Thyroid gland (tissue), 4 donors: Measurements from ENCODE around the gene GOLT1B. TPM values are rescaled to one million over a fixed set of nuclear protein-coding genes. Genes with fewer than 3 reads are reported as not detected.

Source experiments
- DNase-seq, 2 donors: peaks; one replicate each; pipeline ENCODE4 v3.0.0-alpha.2; 2019
- H3K27ac ChIP-seq, 3 donors: fragments of 200-600 bp; sonication (generic); 1 replicate in 2 of 3; 2 replicates in 1 of 3; pipeline ENCODE4 v1.5.1; 2016 to 2019; ENCODE audit warnings: mild to moderate bottlenecking in 1 of 3, moderate library complexity in 1 of 3
- H3K27me3 ChIP-seq: fragments of 200-600 bp; sonication (generic); one replicate; pipeline ENCODE4 v1.5.1; 2019
- H3K36me3 ChIP-seq, 2 donors: fragments of 200-600 bp; sonication (generic); one replicate each; pipeline ENCODE4 v1.5.1; 2016 to 2019
- H3K4me1 ChIP-seq, 2 donors: fragments of 200-600 bp; sonication (generic); one replicate each; pipeline ENCODE4 v1.5.1; 2017 to 2019
- H3K4me3 ChIP-seq, 3 donors: fragments of 200-600 bp; sonication (generic); replicated peaks in 1 of 3; 1 replicate in 2 of 3; 2 replicates in 1 of 3; pipeline ENCODE4 v1.5.1; 2016; ENCODE audit warnings: mild to moderate bottlenecking in 1 of 3
- H3K9me3 ChIP-seq: fragments of 200-600 bp; sonication (generic); one replicate; pipeline ENCODE4 v1.5.1; 2017
- CTCF ChIP-seq, 6 experiments: fragments of 200-600 bp in 3 of 6; fragments of 450-650 bp in 3 of 6; sonication (generic) in 3 of 6; IDR thresholded peaks; one replicate each; pipeline ENCODE4 v1.5.1; 2016 to 2019; ENCODE audit warnings: antibody characterized with exemption in 6 of 6, mild to moderate bottlenecking in 2 of 6, inconsistent platforms in 1 of 6, moderate library complexity in 1 of 6
- POLR2A ChIP-seq, 2 donors: fragments of 450-650 bp; IDR thresholded peaks; one replicate each; pipeline ENCODE4 v1.6.1; 2017; ENCODE audit warnings: antibody characterized with exemption in 2 of 2, mild to moderate bottlenecking in 2 of 2, moderate library complexity in 1 of 2
- WGBS, 2 donors: methylation state at CpG; one replicate each; pipeline ENCODE4 v1.1.5; 2017; 5-methylcytosine and 5-hydroxymethylcytosine counted together
- intact Hi-C: fragments of 100-400 bp; cut with DNase I; formaldehyde crosslinking; loops from one replicate; pipeline ENCODE4 v1.15.1; 2023
- total RNA-seq, 4 donors: library from RNA; depleted of rRNA; stranded (reverse); fragments of >200 nt; gene quantifications; one replicate each; pipeline ENCODE4 v1.2.3, GENCODE V29; 2016

GOLT1B gene
- total RNA-seq, 4 donors from 2014 or later = 22.5 to 108 (median 40.1) TPM

- H3K4me1 ChIP-seq = no peaks in the 10 kb centered on the region
- intact Hi-C loops = no loop called here
- H3K36me3 ChIP-seq = no peaks in the 10 kb centered on the region
- TF ChIP-seq POLR2A (IDR thresholded peaks at IDR 0.05) = no peak
- no peak for TF ChIP-seq CTCF (IDR thresholded peaks at IDR 0.05)
- WGBS, 2 donors = 78 to 85% methylated on average over 7 of the region's 7 CpGs
- H3K9me3 ChIP-seq = no peaks in the 10 kb centered on the region
- no peak overlapping the region for H3K27ac ChIP-seq
- no peaks in the 10 kb centered on the region for H3K27me3 ChIP-seq
- no peak overlapping the region for H3K4me3 ChIP-seq
- no peak for DNase-seq
Observed at GRCh38 chr12:21559855-21560569, 58.4 kb downstream of the GOLT1B start.

GRCh38 chr12:21561158-21561557 lies 59.6 kb downstream of the GOLT1B start:
- Histone ChIP-seq H3K27me3 (no peaks in the 10 kb centered on the region), H3K36me3 (no peaks in the 10 kb centered on the region), H3K4me3 (no peak overlapping the region), H3K9me3 (no peaks in the 10 kb centered on the region), H3K27ac (no peak overlapping the region), H3K4me1 (no peaks in the 10 kb centered on the region)
- DNase-seq = no peak
- intact Hi-C loops = no loop called here
- TF ChIP-seq POLR2A (IDR thresholded peaks at IDR 0.05) (no peak), CTCF (IDR thresholded peaks at IDR 0.05) (no peak)
- WGBS, 2 donors = 38 to 56% methylated on average over 2 of the region's 2 CpGs

GRCh38 chr12:21562859-21563258 lies 61.3 kb downstream of the GOLT1B start:
- Histone ChIP-seq H3K27ac (no peak overlapping the region), H3K4me3 (no peak overlapping the region), H3K27me3 (no peaks in the 10 kb centered on the region), H3K4me1 (no peaks in the 10 kb centered on the region), H3K36me3 (no peaks in the 10 kb centered on the region), H3K9me3 (no peaks in the 10 kb centered on the region)
- no peak for TF ChIP-seq POLR2A (IDR thresholded peaks at IDR 0.05)
- TF ChIP-seq CTCF (IDR thresholded peaks at IDR 0.05) = no peak
- 85 to 86% methylated on average over 2 of the region's 2 CpGs for WGBS, 2 donors
- DNase-seq = no peak
- intact Hi-C loops = no loop called here

GRCh38 chr12:21566223-21566906 lies 64.8 kb downstream of the GOLT1B start:
- Histone ChIP-seq H3K4me1 (no peaks in the 10 kb centered on the region), H3K36me3 (no peaks in the 10 kb centered on the region), H3K4me3 (no peak overlapping the region), H3K27ac (no peak overlapping the region), H3K27me3 (no peaks in the 10 kb centered on the region), H3K9me3 (no peaks in the 10 kb centered on the region)
- no peak for DNase-seq
- no peak for TF ChIP-seq POLR2A (IDR thresholded peaks at IDR 0.05)
- intact Hi-C loops = no loop called here
- WGBS, 2 donors = 85 to 87% methylated on average over 5 of the region's 5 CpGs

- Histone ChIP-seq H3K4me1 (no peaks in the 10 kb centered on the region), H3K27ac (no peak overlapping the region), H3K27me3 (no peaks in the 10 kb centered on the region), H3K36me3 (no peaks in the 10 kb centered on the region), H3K4me3 (no peak overlapping the region), H3K9me3 (no peaks in the 10 kb centered on the region)
- TF ChIP-seq POLR2A (IDR thresholded peaks at IDR 0.05) = no peak
- TF ChIP-seq CTCF (IDR thresholded peaks at IDR 0.05) = no peak
- DNase-seq = no peak
- intact Hi-C loops = no loop called here
- WGBS, 2 donors = 79 to 89% methylated on average over 3 of the region's 3 CpGs
Observed at GRCh38 chr12:21566907-21567394, 65.4 kb downstream of the GOLT1B start.

Other genes starting within 250 kb of the GOLT1B start
- gene SLCO1A2, start 166.9 kb upstream of the GOLT1B start, total RNA-seq = 1 to 10 TPM in 1 of 4 donors, under 1 TPM in 2, not detected in 1; 0.22 to 1.0 (median 0.54) TPM
- not detected for gene IAPP, start 128.9 kb upstream of the GOLT1B start, total RNA-seq
- gene PYROXD1, start 64.1 kb upstream of the GOLT1B start, total RNA-seq = 10 to 100 TPM; 26.2 to 43.3 (median 28.4) TPM
- 10 to 100 TPM; 26.8 to 71.2 (median 46.4) TPM for gene RECQL, start 154 bp upstream of the GOLT1B start, total RNA-seq
- gene SPX, start 24.5 kb downstream of the GOLT1B start, total RNA-seq = 10 to 100 TPM; 18.0 to 48.2 (median 40.4) TPM
- gene GYS2, start 103.1 kb downstream of the GOLT1B start, total RNA-seq = not detected
- 100 to 1,000 TPM; 338 to 531 (median 407) TPM for gene LDHB, start 156.1 kb downstream of the GOLT1B start, total RNA-seq